MM.1S (cell line): ENCODE data around the gene HECW1.

Source experiments
- DNase-seq: peaks from one replicate; pipeline ENCODE4 v3.0.0-alpha.2; 2015
- H2AFZ ChIP-seq: fragments of 300-600 bp; sonication (generic); 2 replicates; pipeline ENCODE4 v1.6.0; 2016; ENCODE audit warnings: antibody characterized with exemption, low read length
- H3F3A ChIP-seq: fragments of 300-600 bp; sonication (generic); 2 replicates; pipeline ENCODE4 v1.6.1; 2016; ENCODE audit warnings: mild to moderate bottlenecking, antibody characterized with exemption, low read length, moderate library complexity, mixed read lengths; ENCODE audit not compliant: insufficient read depth
- H3K27ac ChIP-seq: fragments of 300-600 bp; sonication (generic); 2 replicates; pipeline ENCODE4 v1.5.1; 2016; ENCODE audit warnings: mild to moderate bottlenecking, low read length
- H3K27me3 ChIP-seq: fragments of 300-600 bp; sonication (generic); replicated peaks from 2 replicates; pipeline ENCODE4 v1.6.0; 2016; ENCODE audit warnings: low read length; ENCODE audit not compliant: insufficient read depth
- H3K36me3 ChIP-seq: fragments of 300-600 bp; sonication (generic); replicated peaks from 2 replicates; pipeline ENCODE4 v1.6.1; 2016; ENCODE audit warnings: mild to moderate bottlenecking, low read length, mixed read lengths; ENCODE audit not compliant: insufficient read depth
- H3K4me1 ChIP-seq: fragments of 300-600 bp; sonication (generic); 2 replicates; pipeline ENCODE4 v1.6.1; 2016; ENCODE audit warnings: low read length, mixed read lengths
- H3K4me2 ChIP-seq: fragments of 300-600 bp; sonication (generic); 2 replicates; pipeline ENCODE4 v1.6.0; 2016; ENCODE audit warnings: low read depth, low read length
- H3K4me3 ChIP-seq: fragments of 300-600 bp; sonication (generic); 2 replicates; pipeline ENCODE4 v1.5.1; 2016; ENCODE audit warnings: low read length, mixed read lengths
- H3K79me2 ChIP-seq: fragments of 300-600 bp; sonication (generic); 2 replicates; pipeline ENCODE4 v1.6.1; 2016; ENCODE audit warnings: mixed run types, low read length, mixed read lengths
- H3K9ac ChIP-seq: fragments of 300-600 bp; sonication (generic); 2 replicates; pipeline ENCODE4 v1.6.1; 2016; ENCODE audit warnings: low read length, mixed read lengths
- H3K9me2 ChIP-seq: fragments of 300-600 bp; sonication (generic); replicated peaks from 2 replicates; pipeline ENCODE4 v1.6.1; 2016; ENCODE audit warnings: mild to moderate bottlenecking, low read length, mixed read lengths; ENCODE audit not compliant: insufficient read depth
- H3K9me3 ChIP-seq: fragments of 300-600 bp; sonication (generic); replicated peaks from 2 replicates; pipeline ENCODE4 v1.6.1; 2016; ENCODE audit warnings: mild to moderate bottlenecking, low read length, mixed read lengths; ENCODE audit not compliant: insufficient read depth
- H4K20me1 ChIP-seq: fragments of 300-600 bp; sonication (generic); 2 replicates; pipeline ENCODE4 v1.6.1; 2016; ENCODE audit warnings: mild to moderate bottlenecking, low read length, moderate library complexity, mixed read lengths; ENCODE audit not compliant: insufficient read depth
- EZH2 ChIP-seq: fragments of 300-600 bp; sonication (generic); optimal IDR thresholded peaks from 2 replicates; pipeline ENCODE3; 2017; ENCODE audit warnings: low read depth, mild to moderate bottlenecking, antibody characterized with exemption, low read length, mixed read lengths
- EZH2phosphoT487 ChIP-seq: fragments of 300-600 bp; sonication (generic); IDR thresholded peaks from 2 replicates; pipeline ENCODE4 v1.6.1; 2018; ENCODE audit warnings: antibody characterized with exemption, low read length
- TF ChIP-seq, protein P1 (sequence below): fragments of 300-600 bp; sonication (generic); IDR thresholded peaks from 2 replicates; pipeline ENCODE4 v1.5.1; 2016; ENCODE audit warnings: antibody characterized with exemption, low read length, mixed read lengths

Gene HECW1

DNA sequence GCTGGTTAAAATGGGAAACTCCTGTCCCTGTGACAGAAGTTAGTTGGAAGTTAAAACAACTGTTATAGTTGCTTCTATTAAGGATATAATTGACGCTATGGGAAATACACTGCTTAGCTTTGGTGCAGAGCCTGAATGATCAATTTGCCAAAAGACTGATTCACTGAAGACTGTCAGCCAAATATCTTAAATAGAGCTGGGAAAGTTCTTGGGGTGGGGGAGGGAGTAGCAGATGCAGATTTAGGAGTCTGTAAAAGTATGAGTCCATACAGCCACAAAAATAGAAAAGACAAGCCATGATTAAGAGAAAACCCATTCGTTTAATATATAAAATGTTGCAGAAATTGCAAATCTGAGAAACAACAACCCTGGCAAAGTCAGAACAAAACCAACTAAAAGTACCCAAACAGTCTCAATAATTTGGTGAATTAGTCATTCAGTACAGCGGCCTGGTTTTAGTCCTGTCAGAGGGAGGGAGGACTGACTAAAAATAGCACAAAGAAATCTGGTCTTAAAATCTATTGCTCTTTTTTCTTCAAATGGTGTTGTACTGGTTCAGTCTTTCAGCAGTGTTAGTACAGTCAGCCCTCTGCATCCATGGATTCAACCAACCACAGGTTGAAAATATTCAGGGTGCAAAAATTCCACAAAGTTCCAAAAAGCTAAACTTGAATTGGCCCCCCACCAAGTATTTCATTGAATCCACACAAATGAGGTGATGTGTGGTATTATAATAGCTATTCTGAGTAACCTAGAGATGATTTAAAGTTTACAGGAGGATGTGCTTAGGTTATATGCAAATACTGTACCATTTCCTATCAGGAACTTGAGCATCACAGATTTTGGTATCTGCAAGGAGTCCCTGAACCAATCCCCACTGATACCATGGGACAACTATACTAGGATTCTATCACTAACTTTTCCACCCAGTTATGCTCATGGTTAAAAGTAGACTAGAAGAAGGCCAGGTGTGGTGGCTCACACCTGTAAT, 500.4 kb downstream of the HECW1 start:
- TF ChIP-seq EZH2 (no peak), EZH2phosphoT487 (no peak)
- TF ChIP-seq, protein P1, sequence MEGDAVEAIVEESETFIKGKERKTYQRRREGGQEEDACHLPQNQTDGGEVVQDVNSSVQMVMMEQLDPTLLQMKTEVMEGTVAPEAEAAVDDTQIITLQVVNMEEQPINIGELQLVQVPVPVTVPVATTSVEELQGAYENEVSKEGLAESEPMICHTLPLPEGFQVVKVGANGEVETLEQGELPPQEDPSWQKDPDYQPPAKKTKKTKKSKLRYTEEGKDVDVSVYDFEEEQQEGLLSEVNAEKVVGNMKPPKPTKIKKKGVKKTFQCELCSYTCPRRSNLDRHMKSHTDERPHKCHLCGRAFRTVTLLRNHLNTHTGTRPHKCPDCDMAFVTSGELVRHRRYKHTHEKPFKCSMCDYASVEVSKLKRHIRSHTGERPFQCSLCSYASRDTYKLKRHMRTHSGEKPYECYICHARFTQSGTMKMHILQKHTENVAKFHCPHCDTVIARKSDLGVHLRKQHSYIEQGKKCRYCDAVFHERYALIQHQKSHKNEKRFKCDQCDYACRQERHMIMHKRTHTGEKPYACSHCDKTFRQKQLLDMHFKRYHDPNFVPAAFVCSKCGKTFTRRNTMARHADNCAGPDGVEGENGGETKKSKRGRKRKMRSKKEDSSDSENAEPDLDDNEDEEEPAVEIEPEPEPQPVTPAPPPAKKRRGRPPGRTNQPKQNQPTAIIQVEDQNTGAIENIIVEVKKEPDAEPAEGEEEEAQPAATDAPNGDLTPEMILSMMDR, result no peak
- no peak for DNase-seq
- Histone ChIP-seq H4K20me1 (no peaks in the 10 kb centered on the region), H3K27me3 (no peaks in the 10 kb centered on the region), H3K4me2 (no peak overlapping the region), H3K4me3 (no peak overlapping the region), H2AFZ (no peak overlapping the region), H3K27ac (no peak overlapping the region), H3F3A (0 out of 2 replicates have a peak, but pooled peaks cover 11% of the 10 kb centered on the region), H3K9me2 (no peaks in the 10 kb centered on the region), H3K4me1 (peaks cover 18% of the 10 kb centered on the region), H3K36me3 (no peaks in the 10 kb centered on the region; the same call in 1 of the 2 replicates), H3K79me2 (peaks cover 70% of the 10 kb centered on the region), H3K9me3 (no peaks in the 10 kb centered on the region), H3K9ac (no peak overlapping the region)
